Smooth muscle cell (in vitro differentiated cells): Measurements from ENCODE around the gene TUT7. TPM values are rescaled to one million over a fixed set of nuclear protein-coding genes. Genes with fewer than 3 reads are reported as not detected.

ENCODE experiments used
- DNase-seq: peaks from one replicate; lab custom pipeline; 2025; ENCODE audit not compliant: unreplicated experiment; lab: John Stamatoyannopoulos, UW
- H2AFZ ChIP-seq: fragments of 200-600 bp; sonication (generic); 2 replicates; pipeline ENCODE4 v1.6.0; 2016; ENCODE audit warnings: antibody characterized with exemption, low read depth, mild to moderate bottlenecking
- H3F3A ChIP-seq: fragments of 200-600 bp; sonication (generic); 2 replicates; pipeline ENCODE4 v1.6.0; 2017; ENCODE audit warnings: antibody characterized with exemption, low read depth
- H3K27ac ChIP-seq: fragments of 200-600 bp; sonication (generic); 2 replicates; pipeline ENCODE4 v1.5.1; 2016; ENCODE audit warnings: low read depth, mild to moderate bottlenecking
- H3K27me3 ChIP-seq: fragments of 200-600 bp; sonication (generic); 2 replicates; pipeline ENCODE4 v1.6.1; 2016; ENCODE audit warnings: low read depth, mild to moderate bottlenecking
- H3K36me3 ChIP-seq: fragments of 200-600 bp; sonication (generic); 2 replicates; pipeline ENCODE4 v1.5.1; 2016; ENCODE audit warnings: low read depth
- H3K4me1 ChIP-seq: fragments of 200-600 bp; sonication (generic); 2 replicates; pipeline ENCODE4 v1.5.1; 2016; ENCODE audit warnings: low read depth
- H3K4me2 ChIP-seq: fragments of 200-600 bp; sonication (generic); 2 replicates; pipeline ENCODE4 v1.6.0; 2016; ENCODE audit warnings: mild to moderate bottlenecking
- H3K4me3 ChIP-seq: fragments of 200-600 bp; sonication (generic); 2 replicates; pipeline ENCODE4 v1.5.1; 2016; ENCODE audit warnings: mild to moderate bottlenecking
- H3K79me2 ChIP-seq: fragments of 200-600 bp; sonication (generic); 2 replicates; pipeline ENCODE4 v1.6.0; 2016; ENCODE audit warnings: low read depth, mild to moderate bottlenecking
- H3K9ac ChIP-seq: fragments of 200-600 bp; sonication (generic); 2 replicates; pipeline ENCODE4 v1.6.0; 2016; ENCODE audit warnings: low read depth
- H3K9me3 ChIP-seq: fragments of 200-600 bp; sonication (generic); replicated peaks from 2 replicates; pipeline ENCODE4 v1.5.1; 2016; ENCODE audit warnings: low read depth
- H4K20me1 ChIP-seq: fragments of 200-600 bp; sonication (generic); 2 replicates; pipeline ENCODE4 v1.6.0; 2016; ENCODE audit warnings: low read depth
- WGBS: methylation state at CpG from one replicate; pipeline ENCODE4 v1.1.7; 2016; ENCODE audit warnings: low lambda C conversion rate; 5-methylcytosine and 5-hydroxymethylcytosine counted together
- polyA plus RNA-seq: library from polyadenylated mRNA; unstranded; fragments of >200 nt; fragmentation: Nextera tagmentation; extraction: Ambion mirVana; gene quantifications from 2 replicates; pipeline ENCODE4 v1.2.1, GENCODE V29; 2016
- small RNA-seq: library from RNA; depleted of rRNA; stranded (forward); fragments of <200 nt; gene quantifications from one replicate; pipeline ENCODE3, GENCODE V24; 2014
- total RNA-seq: library from RNA; depleted of rRNA; stranded (reverse); fragments of >200 nt; gene quantifications from 2 replicates; pipeline ENCODE4 v1.2.3, GENCODE V29; 2014
- TF ChIP-seq, protein P1 (sequence below): fragments of 200-600 bp; sonication (generic); IDR thresholded peaks from 2 replicates; pipeline ENCODE4 v1.5.1; 2017; ENCODE audit warnings: borderline replicate concordance, mild to moderate bottlenecking, antibody characterized with exemption; ENCODE audit not compliant: insufficient read depth, poor library complexity, severe bottlenecking

The TUT7 gene
- total and polyA plus RNA-seq, 2 experiments from 2014 or later = 14.9 to 35.7 TPM

- Histone ChIP-seq H2AFZ (no peak overlapping the region), H3K4me2 (no peak overlapping the region), H3K4me3 (no peak overlapping the region), H3K27me3 (no peaks in the 10 kb centered on the region), H3K4me1 (no peaks in the 10 kb centered on the region), H3K79me2 (no peaks in the 10 kb centered on the region), H3K27ac (no peak overlapping the region), H3K36me3 (no peaks in the 10 kb centered on the region), H4K20me1 (no peaks in the 10 kb centered on the region), H3F3A (no peaks in the 10 kb centered on the region), H3K9me3 (no peaks in the 10 kb centered on the region), H3K9ac (no peak overlapping the region)
- DNase-seq = no peak
- TF ChIP-seq, protein P1, sequence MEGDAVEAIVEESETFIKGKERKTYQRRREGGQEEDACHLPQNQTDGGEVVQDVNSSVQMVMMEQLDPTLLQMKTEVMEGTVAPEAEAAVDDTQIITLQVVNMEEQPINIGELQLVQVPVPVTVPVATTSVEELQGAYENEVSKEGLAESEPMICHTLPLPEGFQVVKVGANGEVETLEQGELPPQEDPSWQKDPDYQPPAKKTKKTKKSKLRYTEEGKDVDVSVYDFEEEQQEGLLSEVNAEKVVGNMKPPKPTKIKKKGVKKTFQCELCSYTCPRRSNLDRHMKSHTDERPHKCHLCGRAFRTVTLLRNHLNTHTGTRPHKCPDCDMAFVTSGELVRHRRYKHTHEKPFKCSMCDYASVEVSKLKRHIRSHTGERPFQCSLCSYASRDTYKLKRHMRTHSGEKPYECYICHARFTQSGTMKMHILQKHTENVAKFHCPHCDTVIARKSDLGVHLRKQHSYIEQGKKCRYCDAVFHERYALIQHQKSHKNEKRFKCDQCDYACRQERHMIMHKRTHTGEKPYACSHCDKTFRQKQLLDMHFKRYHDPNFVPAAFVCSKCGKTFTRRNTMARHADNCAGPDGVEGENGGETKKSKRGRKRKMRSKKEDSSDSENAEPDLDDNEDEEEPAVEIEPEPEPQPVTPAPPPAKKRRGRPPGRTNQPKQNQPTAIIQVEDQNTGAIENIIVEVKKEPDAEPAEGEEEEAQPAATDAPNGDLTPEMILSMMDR = no peak
- 63% methylated on average over 2 of the region's 2 CpGs for WGBS
These were observed 112.1 kb downstream of the TUT7 start for GRCh38 chr9:86242071-86242470.

- no peak for DNase-seq
- H2AFZ ChIP-seq = no peak overlapping the region
- H3K9me3 ChIP-seq = no peaks in the 10 kb centered on the region
- 92% methylated on average over 7 of the region's 7 CpGs for WGBS
- TF ChIP-seq, protein P1 = no peak
- H3K4me3 ChIP-seq = no peak overlapping the region
- H3K4me2 ChIP-seq = no peak overlapping the region
- H3K79me2 ChIP-seq = no peaks in the 10 kb centered on the region
- H4K20me1 ChIP-seq = no peaks in the 10 kb centered on the region
- H3F3A ChIP-seq = no peaks in the 10 kb centered on the region
- no peak overlapping the region for H3K9ac ChIP-seq
- H3K27ac ChIP-seq = no peak overlapping the region
- H3K36me3 ChIP-seq = no peaks in the 10 kb centered on the region
- H3K27me3 ChIP-seq = no peaks in the 10 kb centered on the region
- H3K4me1 ChIP-seq = no peaks in the 10 kb centered on the region
These were observed 113.0 kb downstream of the TUT7 start for GRCh38 chr9:86241216-86241615.

- Histone ChIP-seq H3F3A (no peaks in the 10 kb centered on the region), H3K4me1 (no peaks in the 10 kb centered on the region), H3K9me3 (no peaks in the 10 kb centered on the region), H3K27me3 (no peaks in the 10 kb centered on the region), H3K4me3 (no peak overlapping the region), H3K4me2 (no peak overlapping the region), H3K9ac (no peak overlapping the region), H3K27ac (no peak overlapping the region), H2AFZ (no peak overlapping the region), H4K20me1 (no peaks in the 10 kb centered on the region), H3K79me2 (no peaks in the 10 kb centered on the region), H3K36me3 (no peaks in the 10 kb centered on the region)
- no peak for DNase-seq
- TF ChIP-seq, protein P1 = peak; percentile 23
- WGBS = 93% methylated on average over 10 of the region's 10 CpGs
These were observed 115.1 kb downstream of the TUT7 start for GRCh38 chr9:86238861-86239770.

Small RNAs within 50 kb of the gene (small RNA-seq; reads per million reads assigned to genes)
- 0.11 reads per million for gene RN7SKP264

Other genes starting within 250 kb of the TUT7 start
- 0.63 and 1.1 TPM in 2 replicates for gene C9orf153, start 94.8 kb downstream of the TUT7 start, total RNA-seq
- gene C9orf153, start 94.8 kb downstream of the TUT7 start, polyA plus RNA-seq = 0.69 TPM in 1 of 2 replicates, not detected in the other
- gene ISCA1, start 71.9 kb downstream of the TUT7 start, total RNA-seq = 36.8 and 38.9 TPM in 2 replicates
- gene ISCA1, start 71.9 kb downstream of the TUT7 start, polyA plus RNA-seq = 19.8 and 25.3 TPM in 2 replicates